Stimulated activated CD4-positive, alpha-beta T cell treated with anti-CD3 and anti-CD28 coated beads, Interleukin-1b, Interleukin-23, amount 100 ng/mL, for 24 hours (primary cell): ENCODE results near the gene FRK.
"Not testable (repeated sequence)": the region's sequence is repeated elsewhere in the genome, so short reads cannot be mapped to it uniquely, and the experiment has no call there.

Experiments used
- DNase-seq, 4 experiments: peaks; one replicate each; pipeline ENCODE4 v3.0.0-alpha.2; 2020; ENCODE audit warnings: low read depth in 4 of 4, low spot score in 1 of 4

The FRK gene

GRCh38 chr6:115947966-115948541 is 112.6 kb downstream of the FRK start:
- DNase-seq, result no peak

GRCh38 chr6:115945812-115946211 is 114.9 kb downstream of the FRK start:
- no peak for DNase-seq

DNA sequence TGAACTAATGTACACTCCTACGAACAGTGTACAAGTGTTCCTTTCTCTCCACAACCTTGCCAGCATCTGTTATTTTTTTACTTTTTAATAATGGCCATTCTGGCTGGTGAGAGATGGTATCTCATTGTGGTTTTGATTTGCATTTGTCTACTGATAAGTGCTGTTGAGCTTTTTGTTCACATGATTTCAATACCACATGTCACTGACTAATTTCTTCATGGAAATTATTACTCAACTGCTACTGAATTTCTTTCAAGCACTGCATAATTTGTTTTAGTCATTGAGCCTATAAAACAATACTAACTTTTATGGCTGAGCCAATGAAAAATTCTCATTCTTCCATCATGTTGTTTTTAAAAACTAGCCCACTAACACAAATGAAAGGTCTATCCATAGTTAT is 115.4 kb downstream of the FRK start:
- no peak for DNase-seq

- not testable (repeated sequence) for DNase-seq
Measured at GRCh38 chr6:115944829-115945228, 115.9 kb downstream of the FRK start.

- not testable (repeated sequence) for DNase-seq
Measured at GRCh38 chr6:115937502-115937901, 123.2 kb downstream of the FRK start.

DNA sequence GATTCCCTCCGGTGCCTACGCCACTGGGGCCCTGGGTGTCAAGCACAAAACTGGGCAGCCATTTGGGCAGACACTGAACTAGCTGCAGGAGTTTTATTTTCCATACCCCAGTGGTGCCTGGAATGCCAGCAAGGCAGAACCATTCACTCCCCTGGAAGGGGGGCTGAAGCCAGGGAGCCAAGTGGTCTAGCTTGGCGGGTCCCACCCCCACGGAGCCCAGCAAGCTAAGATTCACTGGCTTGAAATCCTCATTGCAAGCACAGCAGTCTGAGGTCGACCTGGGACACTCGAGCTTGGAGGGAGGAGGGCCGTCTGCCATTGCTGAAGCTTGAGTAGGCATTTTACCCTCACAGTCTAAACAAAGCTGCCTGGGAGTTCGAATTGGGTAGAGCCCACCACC is 125.3 kb downstream of the FRK start:
- no peak for DNase-seq

- no peak for DNase-seq
Measured at GRCh38 chr6:115934829-115935228, 125.9 kb downstream of the FRK start.

- no peak for DNase-seq
Measured at GRCh38 chr6:115934145-115934544, 126.5 kb downstream of the FRK start.

DNA sequence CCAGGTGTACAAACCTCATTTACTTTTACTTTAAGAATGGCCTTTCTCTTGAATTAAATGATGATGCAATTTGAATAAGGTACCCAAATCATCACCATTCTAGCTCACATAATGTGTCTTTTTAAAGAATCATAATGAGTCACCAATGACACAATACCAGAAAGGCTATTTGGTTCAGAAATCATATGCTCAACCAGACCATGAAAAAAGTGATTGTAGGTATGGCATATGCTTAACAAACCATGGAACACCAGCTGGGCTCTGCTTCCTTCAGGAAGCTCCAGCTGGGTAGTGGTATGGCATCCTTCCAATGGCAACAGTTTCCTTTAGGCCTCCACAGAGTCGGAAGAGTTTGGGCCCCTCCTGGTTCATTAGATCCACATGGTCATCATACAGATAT is 128.2 kb downstream of the FRK start:
- DNase-seq, result no peak

DNA sequence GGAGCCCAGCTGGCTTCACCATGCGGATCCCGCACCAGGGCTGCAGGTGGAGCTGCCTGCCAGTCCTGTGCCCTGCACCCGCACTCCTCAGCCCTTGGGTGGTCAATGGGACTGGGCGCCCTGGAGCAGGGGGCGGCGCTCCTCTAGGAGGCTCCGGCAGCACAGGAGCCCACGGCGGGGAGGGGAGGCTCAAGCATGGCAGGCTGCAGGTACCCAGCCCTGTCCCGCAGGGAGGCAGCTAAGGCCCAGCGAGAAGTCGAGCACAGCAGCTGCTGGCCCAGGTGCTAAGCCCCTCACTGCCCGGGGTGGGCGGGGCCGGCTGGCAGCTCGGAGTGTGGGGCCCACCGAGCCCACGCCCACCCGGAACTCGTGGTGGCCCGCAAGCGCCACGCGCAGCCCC is 132.7 kb downstream of the FRK start:
- DNase-seq, result not testable (repeated sequence)

DNA sequence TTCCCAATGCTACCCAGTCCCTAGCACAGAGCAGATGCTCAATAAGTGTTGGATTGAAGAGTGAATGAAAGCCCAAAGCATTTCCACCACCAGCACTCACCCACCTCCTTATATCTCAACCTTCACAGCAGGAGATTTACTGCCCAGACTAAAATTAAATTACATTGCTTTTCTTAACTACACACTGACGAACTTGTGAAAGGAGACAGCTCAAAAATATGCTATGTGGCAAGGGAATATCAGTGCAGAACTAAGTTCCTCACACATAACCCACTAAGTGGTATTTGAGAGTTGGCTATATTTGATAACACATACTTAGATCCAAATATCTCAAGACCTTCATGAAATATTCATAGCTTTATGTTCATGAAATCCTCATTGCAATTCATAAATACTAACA is 137.7 kb downstream of the FRK start:
- DNase-seq, result no peak

DNA sequence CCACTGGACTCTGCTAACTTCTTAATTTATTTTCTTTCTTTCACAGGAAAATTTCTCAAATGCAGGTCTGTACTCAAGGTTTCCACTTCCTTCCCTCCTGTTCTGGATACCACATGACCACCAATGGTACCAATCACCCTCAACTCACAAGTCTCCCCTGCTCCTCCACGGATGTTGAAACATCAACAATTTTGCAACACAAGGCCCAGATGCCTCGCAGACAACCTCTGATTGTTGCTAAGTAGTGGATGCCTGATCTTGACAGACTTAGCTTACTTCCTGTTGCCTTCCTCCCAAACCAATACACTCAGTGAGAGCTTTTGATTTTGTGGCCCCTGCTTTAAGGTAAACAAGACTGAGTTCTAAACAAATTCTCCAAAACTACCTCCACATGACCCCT is 146.6 kb downstream of the FRK start:
- DNase-seq, result no peak

DNA sequence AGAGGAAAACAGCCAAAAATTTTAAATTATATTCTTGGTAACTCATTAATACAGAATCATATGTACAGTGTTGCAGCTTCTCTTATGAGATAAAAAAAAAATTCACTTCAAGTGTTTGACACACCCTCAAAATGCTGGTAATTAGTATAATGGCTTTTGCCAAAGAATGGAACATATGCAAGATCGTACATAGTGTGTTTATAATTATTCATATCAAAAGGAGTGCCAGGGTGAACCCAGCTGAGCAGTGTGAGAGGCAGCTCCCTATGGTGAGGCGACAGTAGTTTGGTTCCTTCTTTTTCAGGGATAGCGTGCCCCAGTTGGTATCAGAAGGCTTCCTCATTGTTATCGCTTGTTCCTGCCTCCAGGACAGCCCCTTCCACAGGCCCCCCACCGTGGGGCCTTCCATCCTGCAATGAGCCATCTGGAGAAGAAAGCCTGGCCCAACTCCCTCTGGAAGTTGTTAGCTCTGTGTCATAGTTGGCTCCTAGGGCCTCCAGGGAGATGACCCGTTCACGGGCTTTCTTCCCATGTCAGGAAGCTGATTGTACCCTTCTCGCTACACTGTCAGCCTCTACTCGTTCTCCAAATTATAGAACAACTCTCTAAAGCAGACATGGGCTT is 150.7 kb downstream of the FRK start:
- DNase-seq, result no peak

DNA sequence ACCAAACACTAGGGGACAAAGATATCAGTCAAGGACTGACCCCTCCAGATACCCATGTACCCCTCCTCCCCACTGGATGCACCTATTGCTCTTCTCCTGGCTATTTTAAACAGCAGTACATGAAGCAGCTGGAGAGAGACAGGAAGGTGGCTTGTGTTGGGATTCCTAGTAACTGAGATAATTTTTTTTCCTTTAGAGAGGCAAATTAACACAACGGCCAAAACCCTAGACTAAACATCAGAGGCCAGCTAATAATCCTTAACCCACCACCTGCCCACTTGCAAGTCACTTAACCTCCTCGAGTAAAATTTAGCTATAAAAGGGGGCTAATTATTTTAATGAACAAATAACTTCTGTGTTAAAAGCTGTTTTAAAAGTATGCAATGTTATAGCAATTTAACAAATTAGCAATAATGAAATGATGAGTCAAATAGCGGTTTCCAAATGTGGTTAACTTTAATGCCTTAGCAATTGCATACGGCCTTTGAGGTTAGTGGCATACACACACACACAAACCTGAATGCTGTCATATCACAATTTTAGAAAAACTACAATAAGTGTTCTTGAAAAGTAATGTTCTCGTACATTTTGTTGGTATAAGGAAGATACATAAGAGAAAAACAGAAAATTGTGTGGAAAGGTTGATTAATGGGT is 151.7 kb downstream of the FRK start:
- no peak for DNase-seq

GRCh38 chr6:115905471-115905870 is 155.2 kb downstream of the FRK start:
- DNase-seq, result no peak

DNA sequence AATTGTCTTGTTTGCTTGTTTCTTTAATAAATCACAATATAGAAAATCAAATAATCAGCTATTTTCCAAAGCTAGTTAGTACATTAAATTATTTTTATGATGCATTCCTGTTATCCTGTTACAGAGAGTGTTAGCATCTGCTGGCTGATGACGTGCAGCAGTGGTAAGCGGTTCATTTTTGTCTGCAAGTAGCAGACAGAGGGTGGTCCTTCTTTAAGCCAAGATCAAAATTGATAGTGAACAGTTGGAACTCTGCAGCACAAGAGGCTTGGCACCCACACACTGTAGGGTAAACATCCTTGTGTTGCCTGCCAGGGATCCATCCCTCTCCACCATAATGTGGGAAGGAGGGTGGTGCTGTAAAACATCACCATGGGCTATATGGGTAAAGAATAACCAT is 158.3 kb downstream of the FRK start:
- no peak for DNase-seq

- DNase-seq, result no peak
Measured at GRCh38 chr6:115901896-115902295, 158.8 kb downstream of the FRK start.

DNA sequence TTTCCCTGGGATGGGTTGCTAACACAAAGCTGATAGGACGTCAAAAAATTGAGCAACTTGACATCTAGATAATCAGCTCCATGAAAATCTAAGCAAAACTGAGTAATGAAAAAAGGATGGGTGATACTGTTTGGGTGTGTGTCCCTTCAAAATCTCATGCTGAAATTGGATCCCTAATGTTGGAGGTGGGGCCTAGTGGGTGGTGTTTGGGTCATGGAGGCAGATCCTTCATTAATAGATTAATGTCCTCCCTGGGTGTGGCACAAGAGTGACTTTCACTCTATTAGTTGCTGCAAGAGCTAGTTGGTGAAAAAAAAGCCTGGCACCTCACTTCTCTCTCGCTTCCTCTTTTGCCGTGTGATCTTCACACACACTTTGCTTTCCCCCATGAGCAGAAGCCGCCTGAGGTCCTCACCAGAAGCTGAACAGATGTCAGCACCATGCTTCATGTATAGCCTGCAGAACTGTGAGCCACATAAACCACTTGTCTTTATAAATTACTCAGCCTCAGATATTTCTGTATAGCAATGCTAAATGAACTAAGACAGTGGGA is 160.9 kb downstream of the FRK start:
- no peak for DNase-seq

DNA sequence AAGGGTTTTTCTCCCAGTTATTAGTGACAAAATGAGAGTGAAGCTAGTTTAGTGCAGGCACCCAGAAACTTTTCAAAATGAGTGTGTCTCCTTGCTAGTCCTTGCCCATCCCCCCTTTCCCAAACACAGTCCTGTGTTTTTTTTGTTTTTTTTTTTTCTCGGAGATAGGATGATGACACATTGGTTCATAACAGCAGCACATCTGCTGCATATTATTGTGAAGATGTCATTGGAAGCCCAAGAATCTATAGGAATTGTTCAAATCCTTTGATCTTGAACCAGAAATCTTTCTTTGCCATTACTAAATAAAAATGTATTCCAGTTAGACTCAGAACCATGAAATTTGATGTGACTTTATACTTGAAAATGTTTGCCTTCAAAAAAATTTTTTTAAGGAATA is 162.4 kb downstream of the FRK start:
- DNase-seq, result no peak

DNA sequence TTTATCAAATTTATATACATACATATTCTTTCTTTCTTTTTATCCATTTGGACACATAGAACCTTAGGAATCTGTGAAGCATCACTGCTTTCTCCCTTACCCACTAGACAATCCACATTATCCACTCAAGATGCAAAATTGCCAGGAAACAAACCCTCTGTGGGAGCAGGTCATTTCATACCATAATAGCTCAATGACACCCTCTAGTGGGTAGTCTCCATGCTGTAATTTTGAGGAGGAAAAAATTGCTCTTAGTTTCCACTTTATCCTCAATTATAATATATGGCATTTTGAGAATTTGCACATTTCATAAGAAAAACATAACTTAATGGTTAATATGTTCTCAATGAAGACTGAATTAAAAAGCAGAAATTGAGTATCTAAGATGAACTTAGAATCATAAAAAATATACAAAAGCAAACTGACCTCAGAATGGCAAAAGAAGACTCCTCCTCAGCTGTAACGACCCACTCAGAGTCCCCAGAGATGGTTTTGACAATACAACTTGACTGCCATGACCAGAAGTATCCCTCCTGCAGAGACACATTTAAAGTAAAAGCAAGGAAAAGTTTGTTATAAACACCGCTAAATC is 164.1 kb downstream of the FRK start:
- DNase-seq, result no peak

GRCh38 chr6:115894426-115894992 is 166.2 kb downstream of the FRK start:
- no peak for DNase-seq

- DNase-seq, result no peak
Measured at GRCh38 chr6:115891750-115892149, 168.9 kb downstream of the FRK start.
